ENCODE results near the gene CYP21A2.
"Not testable (repeated sequence)": the region's sequence is repeated elsewhere in the genome, so short reads cannot be mapped to it uniquely, and the experiment has no call there.

- TF ChIP-seq, protein P1, sequence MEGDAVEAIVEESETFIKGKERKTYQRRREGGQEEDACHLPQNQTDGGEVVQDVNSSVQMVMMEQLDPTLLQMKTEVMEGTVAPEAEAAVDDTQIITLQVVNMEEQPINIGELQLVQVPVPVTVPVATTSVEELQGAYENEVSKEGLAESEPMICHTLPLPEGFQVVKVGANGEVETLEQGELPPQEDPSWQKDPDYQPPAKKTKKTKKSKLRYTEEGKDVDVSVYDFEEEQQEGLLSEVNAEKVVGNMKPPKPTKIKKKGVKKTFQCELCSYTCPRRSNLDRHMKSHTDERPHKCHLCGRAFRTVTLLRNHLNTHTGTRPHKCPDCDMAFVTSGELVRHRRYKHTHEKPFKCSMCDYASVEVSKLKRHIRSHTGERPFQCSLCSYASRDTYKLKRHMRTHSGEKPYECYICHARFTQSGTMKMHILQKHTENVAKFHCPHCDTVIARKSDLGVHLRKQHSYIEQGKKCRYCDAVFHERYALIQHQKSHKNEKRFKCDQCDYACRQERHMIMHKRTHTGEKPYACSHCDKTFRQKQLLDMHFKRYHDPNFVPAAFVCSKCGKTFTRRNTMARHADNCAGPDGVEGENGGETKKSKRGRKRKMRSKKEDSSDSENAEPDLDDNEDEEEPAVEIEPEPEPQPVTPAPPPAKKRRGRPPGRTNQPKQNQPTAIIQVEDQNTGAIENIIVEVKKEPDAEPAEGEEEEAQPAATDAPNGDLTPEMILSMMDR (IDR thresholded peaks at IDR 0.05; ENCODE audit: low read length), result not testable (repeated sequence)
- TF ChIP-seq EZH2 (optimal IDR thresholded peaks at IDR 0.05; ENCODE audit: low read depth, low read length); EZH2phosphoT487 (IDR thresholded peaks at IDR 0.05; ENCODE audit: low read length): not testable (repeated sequence)
Measured at GRCh38 chr6:31989363-31989762, 48.9 kb upstream of the CYP21A2 start.
